GM12892 (cell line): ENCODE measurements around the gene SOX21.

Experiments
- POLR2A ChIP-seq: IDR thresholded peaks from 2 replicates; pipeline ENCODE4 v1.6.1; 2011; ENCODE audit warnings: low read depth, low read length, control low read depth
- POLR2AphosphoS5 ChIP-seq: IDR thresholded peaks from 2 replicates; pipeline ENCODE4 v1.6.1; 2011; ENCODE audit warnings: low read depth, low read length, control low read depth
- TAF1 ChIP-seq: IDR thresholded peaks from 2 replicates; pipeline ENCODE4 v1.6.1; 2011; ENCODE audit warnings: low read depth, mild to moderate bottlenecking, control low read depth, low read length, borderline replicate concordance

DNA sequence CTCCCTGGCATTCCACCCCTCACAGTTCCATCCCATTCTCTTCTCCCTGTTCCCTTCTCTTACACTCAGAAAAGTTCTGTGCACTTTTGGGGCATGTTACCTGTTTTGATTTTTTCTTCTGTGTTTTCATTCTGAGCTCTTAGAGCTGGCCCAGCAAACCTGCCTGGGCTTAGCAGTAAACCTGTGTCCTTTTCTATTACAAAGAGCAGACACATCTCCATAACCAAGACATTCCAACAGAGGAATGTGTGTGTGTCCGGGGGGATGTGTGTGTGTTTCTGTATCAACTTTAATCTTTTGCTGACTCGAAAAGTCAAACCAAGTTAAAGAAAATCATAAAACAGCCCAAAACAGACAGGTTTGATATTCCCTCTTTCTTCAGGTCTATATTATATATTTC, 49.1 kb upstream of the SOX21 start:
- no peak for TF ChIP-seq TAF1
- no peak for TF ChIP-seq POLR2A
- no peak for TF ChIP-seq POLR2AphosphoS5
